ENCODE measurements around the gene LEF1.
"Not testable (repeated sequence)": the region's sequence is repeated elsewhere in the genome, so short reads cannot be mapped to it uniquely, and the experiment has no call there.

Gene LEF1

DNA sequence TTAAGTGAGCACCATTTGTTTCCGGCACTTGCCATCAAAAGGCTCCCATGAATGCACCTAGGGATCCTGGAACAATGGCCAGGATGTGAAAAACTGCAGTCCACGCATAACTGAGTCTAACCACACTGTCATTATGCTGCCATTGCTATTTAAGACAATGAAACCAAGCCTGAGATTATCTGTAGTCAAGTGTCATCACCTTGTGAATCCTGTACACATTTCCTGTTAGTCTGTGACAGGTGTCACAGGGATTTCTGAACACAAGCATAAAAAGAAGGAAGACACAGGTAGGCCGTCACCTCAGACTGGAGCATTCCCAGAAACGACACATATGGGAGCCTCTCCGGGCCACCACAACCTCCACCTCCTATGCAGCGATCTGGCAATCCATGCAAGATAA lies 112.3 kb downstream of the LEF1 start:
- Histone ChIP-seq H3K36me3 (replicated peaks) (no peaks in the 10 kb centered on the region), H3K4me3 (ENCODE audit: low read depth, low read length) (no peak overlapping the region), H3K27ac (no peak overlapping the region), H3K27me3 (replicated peaks) (no peaks in the 10 kb centered on the region)
- no peak for DNase-seq
- TF ChIP-seq, protein P1, sequence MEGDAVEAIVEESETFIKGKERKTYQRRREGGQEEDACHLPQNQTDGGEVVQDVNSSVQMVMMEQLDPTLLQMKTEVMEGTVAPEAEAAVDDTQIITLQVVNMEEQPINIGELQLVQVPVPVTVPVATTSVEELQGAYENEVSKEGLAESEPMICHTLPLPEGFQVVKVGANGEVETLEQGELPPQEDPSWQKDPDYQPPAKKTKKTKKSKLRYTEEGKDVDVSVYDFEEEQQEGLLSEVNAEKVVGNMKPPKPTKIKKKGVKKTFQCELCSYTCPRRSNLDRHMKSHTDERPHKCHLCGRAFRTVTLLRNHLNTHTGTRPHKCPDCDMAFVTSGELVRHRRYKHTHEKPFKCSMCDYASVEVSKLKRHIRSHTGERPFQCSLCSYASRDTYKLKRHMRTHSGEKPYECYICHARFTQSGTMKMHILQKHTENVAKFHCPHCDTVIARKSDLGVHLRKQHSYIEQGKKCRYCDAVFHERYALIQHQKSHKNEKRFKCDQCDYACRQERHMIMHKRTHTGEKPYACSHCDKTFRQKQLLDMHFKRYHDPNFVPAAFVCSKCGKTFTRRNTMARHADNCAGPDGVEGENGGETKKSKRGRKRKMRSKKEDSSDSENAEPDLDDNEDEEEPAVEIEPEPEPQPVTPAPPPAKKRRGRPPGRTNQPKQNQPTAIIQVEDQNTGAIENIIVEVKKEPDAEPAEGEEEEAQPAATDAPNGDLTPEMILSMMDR (IDR thresholded peaks at IDR 0.05; ENCODE audit: low read depth, low read length, missing control alignments), result no peak
- in situ Hi-C loops (cut with HindIII; ENCODE audit: low pct_ligation_motif_present, low sequenced_read_pairs), result no loop called here

DNA sequence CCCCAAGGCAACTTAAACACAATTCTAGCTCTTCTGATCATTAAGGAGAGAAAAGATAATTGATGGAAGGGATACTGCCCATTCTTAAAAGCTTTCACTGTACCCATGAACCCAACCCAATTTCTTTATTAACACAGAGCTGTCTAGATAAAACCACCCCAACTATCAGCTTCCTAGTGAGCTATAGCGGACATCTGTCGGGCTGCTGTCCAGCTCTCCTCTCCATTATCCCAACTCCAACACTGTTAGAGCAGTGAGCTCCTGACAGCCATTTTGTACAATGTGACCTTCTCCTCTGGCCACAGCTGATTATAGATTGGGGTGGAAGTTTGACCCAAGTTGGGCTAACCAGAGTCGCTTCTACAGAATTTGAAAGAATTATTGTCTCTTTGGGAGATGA lies 112.9 kb downstream of the LEF1 start:
- in situ Hi-C loops (cut with HindIII; ENCODE audit: low pct_ligation_motif_present, low sequenced_read_pairs), result no loop called here
- Histone ChIP-seq H3K36me3 (replicated peaks) (no peaks in the 10 kb centered on the region), H3K27ac (no peak overlapping the region), H3K27me3 (replicated peaks) (no peaks in the 10 kb centered on the region), H3K4me3 (ENCODE audit: low read depth, low read length) (no peak overlapping the region)
- TF ChIP-seq, protein P1 (IDR thresholded peaks at IDR 0.05; ENCODE audit: low read depth, low read length, missing control alignments), result no peak
- no peak for DNase-seq

DNA sequence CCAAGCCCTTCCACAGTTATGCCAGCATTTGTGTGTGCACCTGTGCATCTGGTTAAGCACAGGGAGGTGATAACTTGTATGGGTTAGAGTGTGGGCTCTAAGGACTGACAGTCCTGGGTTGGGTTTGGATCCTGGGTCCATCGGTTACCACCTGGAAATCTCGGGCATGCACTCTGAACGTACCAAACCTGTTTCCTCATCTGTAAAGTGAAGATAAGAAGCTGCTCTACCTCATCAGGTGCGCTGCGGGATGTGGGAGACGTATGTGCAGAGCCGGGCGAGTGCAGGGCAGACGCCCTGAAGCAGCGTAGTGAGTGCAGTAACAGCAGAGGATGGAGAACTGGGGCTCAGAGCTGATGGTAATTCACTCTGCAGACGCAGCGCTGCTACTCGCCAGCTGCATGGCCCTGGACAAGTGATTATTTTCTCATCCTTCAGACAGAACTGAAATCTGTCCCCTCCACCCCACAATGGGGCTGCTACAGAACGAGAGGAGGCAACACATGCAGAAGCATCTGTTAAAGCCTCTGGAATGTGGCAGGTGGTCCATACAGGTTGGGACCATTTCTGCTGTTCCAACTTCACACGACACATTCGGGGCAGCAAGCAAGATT lies 114.6 kb downstream of the LEF1 start:
- DNase-seq, result no peak
- TF ChIP-seq, protein P1 (IDR thresholded peaks at IDR 0.05; ENCODE audit: low read depth, low read length, missing control alignments), result no peak
- no peaks in the 10 kb centered on the region for H3K36me3 ChIP-seq (replicated peaks)
- no peaks in the 10 kb centered on the region for H3K27me3 ChIP-seq (replicated peaks)
- H3K27ac ChIP-seq, result no peak overlapping the region
- no peak overlapping the region for H3K4me3 ChIP-seq (ENCODE audit: low read depth, low read length)
- in situ Hi-C loops (cut with HindIII; ENCODE audit: low pct_ligation_motif_present, low sequenced_read_pairs), result no loop called here

DNA sequence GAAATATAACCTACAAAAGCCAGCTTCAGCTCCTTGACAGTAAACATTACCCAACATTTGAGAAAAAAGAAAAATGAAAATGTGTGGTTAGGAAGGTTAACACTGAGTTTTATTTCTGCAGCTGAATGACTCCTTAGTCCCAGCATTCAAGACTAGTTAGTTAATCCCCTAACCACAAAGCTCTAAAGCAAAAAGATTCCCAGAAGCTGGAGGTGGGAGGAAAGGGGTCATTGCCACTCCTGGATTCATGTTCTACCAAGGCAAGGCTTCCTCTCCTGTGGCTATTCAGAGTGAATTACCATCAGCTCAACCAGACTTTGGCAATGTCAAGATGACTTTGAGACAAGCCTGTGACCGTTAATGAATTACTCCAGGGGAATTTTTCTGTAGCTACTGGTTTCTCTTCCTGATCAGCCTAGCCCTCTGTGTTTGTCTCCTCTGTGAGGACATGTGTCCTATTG lies 115.5 kb downstream of the LEF1 start:
- Histone ChIP-seq H3K27ac (no peak overlapping the region), H3K36me3 (replicated peaks) (no peaks in the 10 kb centered on the region), H3K4me3 (ENCODE audit: low read depth, low read length) (no peak overlapping the region), H3K27me3 (replicated peaks) (no peaks in the 10 kb centered on the region)
- in situ Hi-C loops (cut with HindIII; ENCODE audit: low pct_ligation_motif_present, low sequenced_read_pairs), result no loop called here
- DNase-seq, result no peak
- TF ChIP-seq, protein P1 (IDR thresholded peaks at IDR 0.05; ENCODE audit: low read depth, low read length, missing control alignments), result no peak

DNA sequence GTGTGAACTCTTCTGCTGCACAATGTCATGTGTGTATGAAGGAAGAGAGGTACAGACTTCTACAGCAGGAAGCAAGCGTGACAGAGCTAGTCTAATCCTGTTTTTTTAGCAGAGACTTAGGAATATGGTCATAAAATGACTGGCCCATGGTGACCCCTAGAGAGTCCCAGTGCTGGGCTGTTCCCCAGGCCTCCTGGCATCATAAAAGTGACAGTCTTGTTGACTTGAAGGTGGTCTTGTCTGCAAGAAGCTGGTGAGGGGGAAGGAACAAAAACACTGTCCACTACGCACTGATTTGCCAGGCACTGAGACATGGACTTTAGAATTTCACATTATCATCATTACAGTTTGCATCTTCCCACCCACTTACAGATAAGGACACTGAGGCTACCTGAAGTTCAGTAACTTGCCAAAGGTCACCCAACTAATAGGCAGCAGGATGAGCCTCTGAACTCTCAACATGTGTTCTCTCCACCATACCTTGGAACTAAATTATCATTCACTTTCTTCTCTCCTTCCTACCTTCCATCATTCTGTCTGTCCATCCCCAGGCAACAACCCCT lies 116.1 kb downstream of the LEF1 start:
- TF ChIP-seq, protein P1 (IDR thresholded peaks at IDR 0.05; ENCODE audit: low read depth, low read length, missing control alignments), result no peak
- in situ Hi-C loops (cut with HindIII; ENCODE audit: low pct_ligation_motif_present, low sequenced_read_pairs), result no loop called here
- Histone ChIP-seq H3K36me3 (replicated peaks) (no peaks in the 10 kb centered on the region), H3K27ac (no peak overlapping the region), H3K27me3 (replicated peaks) (no peaks in the 10 kb centered on the region), H3K4me3 (ENCODE audit: low read depth, low read length) (no peak overlapping the region)
- no peak for DNase-seq

DNA sequence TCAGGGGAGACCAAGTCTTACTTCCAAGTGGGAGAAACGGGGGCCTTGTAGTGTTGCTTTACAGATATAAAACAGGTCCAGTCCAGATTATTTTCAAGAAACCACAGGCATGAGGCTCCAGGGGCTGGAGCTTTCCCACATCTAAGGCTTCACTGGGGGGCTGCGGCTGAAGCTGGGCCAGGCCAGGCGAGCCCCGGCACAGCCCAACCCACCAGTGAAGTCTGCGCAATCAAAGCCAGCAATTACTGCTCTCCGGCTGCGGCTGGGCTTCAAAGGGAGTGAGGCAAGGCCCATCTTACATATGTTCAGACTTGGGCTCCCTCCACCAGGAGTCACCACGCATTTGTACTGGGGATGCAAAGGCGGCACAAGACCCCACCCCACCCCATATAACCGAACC lies 117.4 kb downstream of the LEF1 start:
- H3K27ac ChIP-seq, result no peak overlapping the region
- no peaks in the 10 kb centered on the region for H3K36me3 ChIP-seq (replicated peaks)
- H3K27me3 ChIP-seq (replicated peaks), result no peaks in the 10 kb centered on the region
- in situ Hi-C loops (cut with HindIII; ENCODE audit: low pct_ligation_motif_present, low sequenced_read_pairs), result no loop called here
- no peak overlapping the region for H3K4me3 ChIP-seq (ENCODE audit: low read depth, low read length)
- TF ChIP-seq, protein P1 (IDR thresholded peaks at IDR 0.05; ENCODE audit: low read depth, low read length, missing control alignments), result no peak
- DNase-seq, result no peak

DNA sequence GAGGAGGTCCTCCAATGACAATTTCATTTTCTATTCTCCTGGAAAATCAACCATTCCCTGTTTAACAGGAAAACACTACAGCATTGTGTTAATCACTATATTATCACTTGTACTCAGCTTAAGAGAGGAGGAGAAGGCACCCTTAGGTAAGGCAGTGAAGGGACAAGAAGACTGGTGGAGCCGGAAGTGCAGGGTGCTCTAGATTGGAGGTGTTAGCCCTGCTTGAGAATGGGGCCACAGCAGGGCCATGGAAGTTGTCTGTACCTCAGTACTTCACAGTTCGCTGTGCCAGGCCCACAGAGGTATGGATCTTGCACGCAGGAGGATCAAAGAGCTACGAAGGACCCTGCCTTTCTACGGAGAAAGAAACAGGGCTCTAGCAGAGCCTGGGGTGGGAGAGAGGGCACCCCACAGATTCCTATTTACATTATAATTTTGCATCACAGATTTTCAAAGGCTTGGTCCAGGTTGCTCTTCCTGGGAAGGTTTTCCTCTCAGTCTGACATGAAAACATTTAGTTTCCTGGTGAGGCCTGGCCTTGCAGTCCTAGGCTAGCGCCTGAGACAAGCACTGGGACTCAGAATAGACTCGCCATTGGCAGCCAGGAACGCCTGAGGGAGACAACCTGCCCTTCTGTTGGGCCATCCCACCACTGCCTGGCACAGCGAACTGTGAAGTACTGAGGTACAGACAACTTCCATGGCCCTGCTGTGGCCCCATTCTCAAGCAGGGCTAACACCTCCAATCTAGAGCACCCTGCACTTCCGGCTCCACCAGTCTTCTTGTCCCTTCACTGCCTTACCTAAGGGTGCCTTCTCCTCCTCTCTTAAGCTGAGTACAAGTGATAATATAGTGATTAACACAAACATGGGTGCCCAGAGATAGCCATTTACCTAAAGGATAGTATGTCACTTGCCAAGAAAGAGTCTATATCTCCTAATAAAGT lies 118.3 kb downstream of the LEF1 start:
- H3K27me3 ChIP-seq (replicated peaks); H3K4me3 ChIP-seq (ENCODE audit: low read depth, low read length); in situ Hi-C loops (cut with HindIII; ENCODE audit: low pct_ligation_motif_present, low sequenced_read_pairs); H3K36me3 ChIP-seq (replicated peaks); DNase-seq; H3K27ac ChIP-seq: not testable (repeated sequence)

Measured in brain microvascular endothelial cell (primary cell).